Activated effector memory CD4-positive, alpha-beta T cell treated with Interleukin-2 at 50 U/mL for 16 hours (primary cell): Measurements from ENCODE around the gene HS6ST3.

ENCODE experiments used
- DNase-seq: peaks from one replicate; pipeline ENCODE4 v3.0.0-alpha.2; 2020

HS6ST3 gene

DNA sequence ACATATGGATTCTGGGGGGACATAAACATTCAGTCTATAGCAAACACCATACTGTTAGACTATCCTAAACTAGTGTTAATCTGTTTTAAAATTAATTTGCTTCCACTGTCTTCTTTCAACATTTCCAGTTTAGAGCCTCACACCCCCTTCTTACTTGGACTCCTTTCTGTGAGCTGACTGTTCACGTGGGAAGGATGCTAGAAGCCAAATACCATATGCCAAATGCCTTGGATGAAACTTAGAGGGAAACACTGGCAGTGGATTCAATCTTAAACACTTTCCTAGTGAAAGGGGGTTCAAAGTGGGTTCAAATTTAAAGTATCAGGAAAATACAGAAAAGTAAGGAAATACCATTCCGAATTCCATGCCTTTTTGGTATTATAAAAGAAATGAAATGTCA lies 113.6 kb downstream of the HS6ST3 start:
- DNase-seq, result no peak

DNA sequence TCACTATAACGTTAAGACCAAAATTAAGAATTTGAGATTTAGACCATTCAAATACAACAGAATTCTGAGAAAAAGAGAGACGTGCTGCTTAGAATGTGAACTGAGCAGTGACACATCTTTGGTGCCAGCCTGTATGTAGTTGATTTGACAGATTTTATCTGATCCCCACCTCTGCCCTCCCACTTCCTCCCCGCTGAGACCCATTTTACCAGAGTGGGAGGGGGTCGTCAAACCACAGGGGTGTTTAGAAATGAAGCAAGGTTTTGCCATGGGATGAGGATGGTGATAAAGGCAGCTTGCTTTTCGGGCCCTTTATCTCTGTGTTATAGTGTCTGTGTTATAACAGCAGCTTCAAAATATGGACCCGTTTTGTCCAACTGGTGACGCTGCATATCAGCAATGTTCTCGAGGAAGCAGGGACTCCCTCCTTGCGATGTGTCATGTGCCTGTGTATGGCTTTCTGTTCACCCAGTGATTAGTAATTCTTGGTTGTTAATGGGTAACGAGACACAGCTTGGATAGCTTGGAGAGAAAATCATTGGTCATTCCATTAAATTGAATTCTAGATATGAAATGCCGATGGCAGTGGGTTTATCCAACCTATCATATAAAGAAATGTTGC lies 125.0 kb downstream of the HS6ST3 start:
- no peak for DNase-seq

DNA sequence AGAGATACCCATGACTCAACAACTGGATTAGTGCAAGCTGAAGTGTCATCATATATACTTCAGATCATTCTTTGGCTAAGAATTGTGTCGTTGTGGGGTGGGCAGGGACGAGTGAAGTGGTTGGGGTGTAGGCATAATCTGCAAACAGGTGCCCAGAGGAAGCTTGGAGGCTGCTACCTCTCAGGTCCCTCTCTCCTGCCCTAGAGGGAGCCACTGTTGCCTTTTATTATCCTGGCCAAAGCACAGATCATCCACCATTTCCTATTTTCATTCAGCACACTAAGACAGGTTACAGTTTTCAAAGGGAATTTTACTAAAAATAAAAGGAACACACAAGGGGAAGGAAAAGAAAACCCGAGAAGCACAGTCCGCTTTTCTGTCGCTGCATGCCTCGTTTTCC lies 126.6 kb downstream of the HS6ST3 start:
- no peak for DNase-seq

DNA sequence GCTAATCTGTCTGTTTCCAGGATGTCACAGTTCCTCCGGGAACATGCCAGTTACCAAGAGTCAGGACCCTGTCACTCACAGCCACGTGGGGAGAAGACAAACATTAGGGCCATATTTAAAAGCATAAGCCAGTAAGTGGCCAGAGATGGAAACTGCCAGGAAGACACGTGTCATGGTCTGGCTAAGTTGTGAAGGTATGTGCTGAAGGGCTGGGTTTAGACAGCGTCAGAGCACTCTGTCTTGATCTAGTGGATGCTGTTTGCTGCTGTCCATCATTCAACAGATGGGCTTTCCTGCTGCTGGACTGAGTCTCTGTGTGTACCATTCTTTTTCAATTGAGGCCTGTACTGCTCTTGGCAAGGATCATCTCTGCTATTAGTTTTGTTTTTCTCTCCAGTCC lies 128.6 kb downstream of the HS6ST3 start:
- DNase-seq, result no peak

DNA sequence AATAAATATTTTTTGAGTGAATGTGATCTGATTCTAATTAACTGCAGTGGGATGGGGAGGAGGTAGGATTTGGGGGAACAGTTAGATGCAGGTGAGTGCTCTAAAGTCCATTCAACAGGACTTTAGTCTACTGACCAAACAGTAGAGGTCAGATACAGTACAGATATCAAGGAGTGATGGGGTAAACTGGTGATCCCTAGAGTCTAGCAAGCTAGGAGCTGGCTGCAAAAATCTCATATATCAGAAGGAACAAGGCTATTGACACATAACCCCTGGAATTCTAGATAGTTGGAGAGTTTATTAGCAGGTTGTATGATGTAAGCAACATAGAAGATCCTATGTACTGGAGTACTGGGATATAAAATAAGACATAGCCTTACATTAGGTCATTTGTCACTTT lies 131.6 kb downstream of the HS6ST3 start:
- no peak for DNase-seq

DNA sequence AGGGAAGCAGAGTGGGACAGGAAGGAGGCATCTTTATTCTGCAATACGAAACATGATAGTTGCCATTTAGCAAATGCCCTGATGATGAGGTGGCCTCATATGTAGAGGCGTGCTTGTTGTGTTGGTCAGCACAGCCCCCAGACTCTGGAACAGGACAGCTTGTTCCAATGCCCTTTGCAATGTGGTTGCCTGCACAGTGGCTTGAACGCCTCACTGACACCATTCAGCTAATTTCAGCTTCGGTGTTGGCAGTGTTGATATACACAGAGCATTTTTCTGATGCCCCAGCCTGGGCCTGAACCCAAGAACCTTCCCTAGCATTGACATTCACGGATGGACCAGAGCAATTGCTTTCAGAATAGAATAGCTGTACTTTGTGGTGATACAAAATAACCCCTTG lies 133.3 kb downstream of the HS6ST3 start:
- DNase-seq, result no peak

DNA sequence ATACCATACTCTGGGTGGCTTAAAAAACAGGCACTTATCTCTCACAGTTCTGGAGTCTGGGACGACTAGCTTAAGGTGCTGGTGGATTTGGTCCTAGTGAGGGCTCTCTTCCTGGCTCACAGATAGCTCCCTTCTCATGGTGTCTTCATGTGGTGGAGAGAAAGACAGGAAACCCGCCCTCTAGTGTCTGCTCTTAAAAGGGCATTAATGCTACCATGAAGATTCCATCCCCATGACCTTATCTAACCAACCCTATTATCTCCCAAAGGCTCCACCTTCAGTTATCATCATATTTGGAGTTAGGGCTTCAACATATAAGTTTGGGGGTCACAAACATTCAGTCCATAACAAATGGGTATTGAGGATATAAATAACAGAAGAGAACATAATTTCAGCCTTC lies 139.4 kb downstream of the HS6ST3 start:
- DNase-seq, result no peak

DNA sequence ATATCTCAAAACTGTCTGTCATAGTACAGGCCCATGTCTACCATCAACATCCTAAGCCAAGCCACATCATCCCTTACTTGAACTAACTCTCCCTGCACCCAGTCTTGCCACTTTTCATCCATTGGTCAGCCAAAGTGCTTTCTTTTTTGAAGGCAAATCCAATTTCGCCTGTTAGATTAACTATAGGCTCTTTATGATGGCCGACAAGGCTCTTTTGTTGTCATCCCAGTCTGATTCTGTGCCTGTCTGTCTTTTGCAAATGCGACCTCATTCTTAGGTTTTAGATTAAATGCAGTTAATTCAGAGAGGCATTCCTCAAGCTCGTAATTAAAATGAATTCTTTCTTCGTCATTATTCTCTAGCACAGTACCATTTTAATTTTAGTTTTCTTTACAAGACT lies 148.3 kb downstream of the HS6ST3 start:
- no peak for DNase-seq

DNA sequence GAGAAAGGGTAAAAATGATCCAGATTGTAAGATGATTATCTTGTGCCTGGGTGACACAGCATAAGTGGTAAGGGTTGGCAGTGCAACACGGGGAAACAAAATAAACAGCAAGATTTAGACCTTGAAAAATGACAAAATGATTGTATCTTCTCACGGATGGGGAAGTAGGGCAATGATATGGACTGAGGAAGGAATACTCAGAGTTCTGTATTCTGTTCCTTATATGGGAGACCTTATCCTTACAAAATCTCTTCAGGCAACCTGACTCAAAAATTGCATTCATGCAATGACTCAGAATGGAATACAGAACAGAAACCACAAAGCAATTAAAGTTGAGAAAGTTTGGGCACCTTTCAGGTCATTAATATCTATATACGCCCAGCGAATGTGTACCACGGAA lies 149.0 kb downstream of the HS6ST3 start:
- DNase-seq, result no peak

DNA sequence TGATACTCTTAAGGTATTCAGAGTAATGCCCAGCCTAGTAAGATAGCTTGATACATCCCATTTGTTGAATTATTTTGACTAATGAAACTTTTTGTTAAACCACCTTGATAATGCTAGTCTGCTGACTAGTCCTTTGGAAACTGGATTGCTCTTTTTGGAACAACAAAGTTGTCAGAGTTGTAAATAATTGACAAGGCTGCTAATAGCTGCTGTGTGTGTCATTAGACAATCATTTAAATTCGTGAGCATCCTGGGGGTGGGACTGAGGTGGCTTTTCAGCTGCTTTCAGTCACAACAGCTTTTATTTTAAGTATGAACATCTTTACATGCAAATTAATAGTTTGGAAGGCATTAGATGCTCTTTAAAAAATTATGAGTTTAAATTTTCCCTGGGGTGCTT lies 153.5 kb downstream of the HS6ST3 start:
- DNase-seq, result no peak

DNA sequence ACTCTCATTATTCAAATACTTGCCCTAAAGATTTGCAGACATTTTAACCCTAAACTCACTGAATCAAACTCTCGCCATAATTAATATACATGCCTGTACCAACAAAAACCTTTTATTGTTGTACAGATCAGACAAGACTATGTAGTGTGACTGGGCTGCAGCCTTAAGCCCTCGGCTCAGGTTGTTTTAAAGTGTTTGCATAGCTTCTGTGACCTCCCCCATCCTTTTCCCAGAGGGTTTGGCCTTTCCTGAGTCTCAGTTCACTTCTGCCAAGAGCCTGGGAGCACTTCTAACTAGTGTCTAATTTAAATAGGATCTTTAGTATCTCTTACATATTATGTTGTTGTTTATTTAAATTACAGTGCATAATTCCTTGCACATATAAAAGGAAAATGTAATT lies 158.2 kb downstream of the HS6ST3 start:
- DNase-seq, result no peak

DNA sequence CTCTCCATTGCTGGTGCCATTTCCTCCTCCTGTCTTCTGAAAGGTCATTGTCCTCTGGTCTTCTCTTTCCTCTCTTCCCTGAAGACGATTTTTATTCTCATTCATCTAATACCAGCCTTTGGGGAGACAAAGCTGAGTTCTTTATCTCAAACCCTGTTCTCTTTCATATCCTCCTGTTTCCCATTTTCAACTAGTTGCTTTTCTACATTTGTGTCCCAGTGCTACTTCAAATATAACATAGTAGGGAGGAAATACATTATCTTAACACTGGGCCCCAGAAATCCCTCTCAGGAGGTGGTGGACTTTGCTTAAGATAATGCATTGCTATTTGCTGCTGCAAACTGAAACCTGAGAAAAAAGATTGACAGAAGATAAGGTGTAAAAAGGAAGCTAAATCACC lies 159.1 kb downstream of the HS6ST3 start:
- DNase-seq, result no peak

DNA sequence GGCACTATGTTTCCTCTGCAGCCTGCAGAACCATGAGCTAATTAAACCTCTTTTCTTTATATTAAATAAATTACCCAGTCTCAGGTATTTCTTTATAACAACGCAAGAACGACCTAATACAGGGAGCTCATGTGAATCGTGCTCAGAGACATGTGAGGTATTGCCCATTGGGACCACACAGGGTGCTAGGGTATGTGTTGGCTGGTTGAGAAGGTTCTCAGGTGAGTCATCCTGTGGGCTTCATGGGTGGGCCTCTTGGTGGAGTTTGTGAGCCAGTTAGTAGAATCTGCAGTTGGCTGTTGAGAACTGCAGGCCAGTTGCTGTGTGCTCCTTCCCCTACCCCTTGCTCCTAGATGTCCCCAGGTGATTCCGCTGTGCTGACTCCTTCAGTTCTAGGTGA lies 163.0 kb downstream of the HS6ST3 start:
- no peak for DNase-seq

DNA sequence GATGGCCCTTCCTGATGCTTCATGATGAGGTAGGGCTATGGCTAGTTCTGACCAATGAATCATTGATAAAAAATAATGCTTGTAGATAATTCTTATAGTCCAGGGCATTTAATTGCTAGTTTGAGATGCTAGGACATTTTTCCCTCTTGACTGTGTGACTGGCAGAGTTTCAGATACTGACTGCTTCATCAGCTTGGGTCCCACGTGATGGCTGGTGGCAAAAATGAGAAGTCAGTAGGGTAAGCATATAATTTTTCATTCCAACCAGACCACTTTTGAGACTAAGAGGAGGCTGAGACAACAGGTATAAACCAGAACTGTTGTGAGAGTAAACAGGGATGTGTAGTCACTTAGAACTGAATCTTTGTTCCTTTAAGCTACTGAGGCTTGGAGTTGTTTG lies 183.3 kb downstream of the HS6ST3 start:
- DNase-seq, result no peak

DNA sequence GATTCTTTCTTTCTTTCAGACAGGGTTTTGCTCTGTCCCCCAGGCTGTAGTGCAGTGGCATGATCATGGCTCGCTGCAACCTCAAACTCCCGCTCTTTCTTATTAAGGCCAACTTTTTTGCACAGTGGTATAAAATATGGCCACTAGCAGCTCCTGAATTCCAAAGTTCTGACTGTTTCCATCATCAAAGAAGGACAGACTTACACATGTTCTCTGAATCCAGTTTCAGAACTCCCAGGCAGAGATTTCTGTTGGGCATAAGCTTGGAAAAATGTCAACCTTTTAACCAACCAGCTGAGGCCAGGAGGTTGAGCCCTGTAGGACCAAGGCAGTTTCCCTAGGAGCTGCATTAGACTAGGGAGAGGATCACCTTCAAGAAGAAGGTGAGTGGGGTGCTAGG lies 184.1 kb downstream of the HS6ST3 start:
- no peak for DNase-seq

DNA sequence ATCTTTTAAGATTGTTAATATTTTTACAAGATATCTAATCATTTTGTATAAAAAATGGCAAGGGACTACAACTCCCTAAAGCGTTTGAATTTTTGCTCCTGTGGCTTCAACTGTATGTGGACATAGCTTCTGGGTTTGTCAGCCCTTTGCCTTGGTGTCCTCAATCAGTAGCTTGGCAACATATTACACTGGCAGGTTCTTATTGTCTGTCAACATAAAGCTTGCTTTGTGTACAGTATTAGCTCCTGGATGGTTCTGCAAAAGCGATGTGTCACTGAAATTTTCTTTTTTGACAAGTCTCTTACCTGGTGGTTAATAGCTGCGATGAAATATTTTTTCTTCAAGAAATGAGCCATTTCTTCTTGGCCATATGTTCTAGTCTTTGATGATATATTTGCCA lies 190.0 kb downstream of the HS6ST3 start:
- DNase-seq, result no peak

DNA sequence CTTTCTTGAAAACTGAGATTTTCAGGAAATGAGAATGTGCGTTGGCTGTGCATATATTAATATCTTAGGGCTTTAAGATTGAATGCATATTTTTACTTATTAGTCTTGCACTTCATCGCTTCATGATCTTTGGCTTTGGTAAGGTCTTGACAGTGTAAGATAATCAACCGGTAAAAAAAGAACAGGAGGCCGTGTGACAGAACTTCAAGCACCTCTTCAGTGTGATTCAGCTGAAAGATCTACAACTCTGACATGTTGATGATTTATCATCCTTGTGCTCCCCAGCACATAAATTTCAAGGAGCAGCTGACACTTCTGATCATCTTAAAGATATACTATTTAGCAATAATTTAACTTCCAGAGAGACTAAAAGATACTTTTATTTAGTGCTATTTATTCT lies 195.1 kb downstream of the HS6ST3 start:
- DNase-seq, result no peak

DNA sequence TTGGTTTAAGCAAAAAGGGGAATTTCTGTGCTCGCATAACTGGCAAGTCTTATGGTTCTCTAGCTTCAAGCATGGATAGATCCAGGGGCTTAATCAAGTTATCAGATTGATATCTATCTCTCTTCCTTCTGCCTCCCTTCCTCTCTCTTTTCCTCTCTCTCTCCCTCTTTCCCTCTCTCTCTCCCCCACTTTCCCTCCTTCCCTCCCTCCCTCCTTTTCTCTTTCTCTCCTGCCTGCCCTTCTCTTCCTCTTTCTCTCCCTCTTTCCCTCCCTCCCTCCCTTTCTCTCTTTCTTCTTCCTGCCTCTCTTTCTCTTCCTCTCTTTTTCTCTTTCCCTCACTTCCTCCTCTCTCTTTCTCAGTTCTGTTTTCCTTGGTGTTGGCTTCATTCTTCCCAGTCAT lies 195.8 kb downstream of the HS6ST3 start:
- DNase-seq, result no peak

DNA sequence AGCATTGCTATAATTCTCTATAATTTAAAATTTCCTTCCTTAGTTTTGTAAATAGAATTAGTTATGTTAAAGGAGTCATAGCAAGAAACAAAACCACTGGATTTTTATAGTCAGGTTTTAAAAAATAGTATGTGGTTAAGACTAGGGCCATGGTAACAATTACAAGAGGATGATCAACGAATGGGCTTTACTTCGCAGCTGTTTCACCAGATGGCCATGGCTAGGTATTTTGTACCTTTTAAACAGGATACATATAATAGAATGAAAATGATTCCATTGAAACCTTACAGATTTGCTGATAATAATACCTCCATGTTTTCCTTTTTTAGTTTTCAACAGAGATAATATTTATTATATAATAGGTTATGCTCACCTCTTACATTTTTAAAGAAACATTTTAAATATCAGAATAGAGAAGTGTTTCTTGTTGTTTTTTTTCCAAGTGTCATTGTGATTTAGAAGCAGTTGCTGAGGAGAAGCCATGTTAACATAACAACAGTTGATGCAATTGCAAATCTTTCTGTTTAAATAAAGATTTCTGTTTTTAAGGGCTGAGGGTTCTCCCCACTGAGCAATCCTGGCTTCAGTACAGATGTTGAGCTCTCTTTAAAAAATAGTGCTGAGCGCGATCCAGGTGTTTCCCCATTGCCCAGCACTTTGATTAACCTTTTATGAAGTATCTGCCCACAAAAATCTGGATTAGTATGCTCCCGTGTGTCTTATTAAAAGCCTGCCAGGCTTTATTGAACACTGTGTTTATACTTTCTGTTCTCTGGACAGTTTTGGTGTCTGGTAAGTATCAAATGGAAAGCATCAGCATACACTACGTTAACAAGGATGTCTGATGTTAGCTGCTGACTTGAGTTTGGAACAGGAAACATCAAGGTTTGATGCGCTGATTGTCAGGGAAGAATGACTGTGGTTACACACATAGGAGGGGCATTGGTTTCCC lies 205.3 kb downstream of the HS6ST3 start:
- no peak for DNase-seq

DNA sequence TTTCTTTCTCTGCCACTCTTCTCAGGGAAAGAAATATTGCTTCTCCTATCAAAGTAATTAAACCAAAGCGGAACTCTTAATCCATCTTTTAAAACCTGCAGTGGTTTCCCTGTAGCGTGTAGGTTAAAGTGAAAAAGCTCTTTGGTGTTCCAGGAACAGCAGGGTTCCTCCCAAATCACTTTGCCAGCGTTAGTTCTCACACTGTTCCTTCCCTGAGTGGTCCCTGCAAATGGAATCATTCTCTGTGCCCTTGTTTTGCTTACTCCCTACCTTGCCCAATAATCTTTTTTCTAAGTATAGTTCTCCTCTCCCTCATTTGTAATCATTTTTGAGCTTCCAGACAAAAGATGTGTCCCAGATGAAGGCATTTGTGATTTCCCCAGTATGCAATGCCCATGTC lies 207.5 kb downstream of the HS6ST3 start:
- DNase-seq, result no peak

DNA sequence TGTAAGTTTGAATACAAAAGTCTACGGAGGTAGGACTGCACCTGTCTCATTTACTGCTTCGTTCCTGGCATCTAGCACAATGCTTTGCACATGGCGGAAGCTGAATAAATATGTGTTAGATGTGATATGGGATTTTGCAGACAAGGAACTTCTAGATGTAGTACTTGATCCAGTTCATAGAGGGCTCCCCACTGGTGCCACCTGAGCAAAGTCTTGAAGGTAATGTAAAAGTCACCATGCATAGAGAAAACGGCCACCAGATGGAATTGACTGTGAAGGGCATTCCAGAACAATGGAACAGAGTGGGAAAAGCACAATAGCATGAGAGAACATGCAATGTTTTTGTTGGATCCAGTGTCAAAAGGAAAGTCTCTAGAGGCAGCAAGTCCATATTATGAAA lies 209.3 kb downstream of the HS6ST3 start:
- DNase-seq, result no peak

DNA sequence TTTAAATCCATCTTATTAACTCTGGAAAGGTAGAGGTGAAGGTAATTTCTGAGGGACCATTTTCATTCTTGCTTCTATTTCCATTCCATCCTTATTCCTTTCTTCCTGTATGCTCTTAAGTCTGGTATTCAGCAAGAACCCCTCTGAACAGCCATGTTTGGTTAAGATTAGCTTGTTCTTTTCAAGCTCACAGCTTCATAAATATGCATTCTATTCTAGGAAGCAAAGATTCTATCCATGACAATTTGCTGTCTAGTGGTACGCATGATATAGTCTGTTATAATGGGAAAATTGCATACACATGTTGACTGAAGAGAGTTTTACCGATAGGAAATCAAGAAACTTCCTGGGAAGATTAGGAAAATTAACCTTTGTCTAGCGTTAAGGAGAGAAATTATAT lies 218.7 kb downstream of the HS6ST3 start:
- DNase-seq, result no peak

DNA sequence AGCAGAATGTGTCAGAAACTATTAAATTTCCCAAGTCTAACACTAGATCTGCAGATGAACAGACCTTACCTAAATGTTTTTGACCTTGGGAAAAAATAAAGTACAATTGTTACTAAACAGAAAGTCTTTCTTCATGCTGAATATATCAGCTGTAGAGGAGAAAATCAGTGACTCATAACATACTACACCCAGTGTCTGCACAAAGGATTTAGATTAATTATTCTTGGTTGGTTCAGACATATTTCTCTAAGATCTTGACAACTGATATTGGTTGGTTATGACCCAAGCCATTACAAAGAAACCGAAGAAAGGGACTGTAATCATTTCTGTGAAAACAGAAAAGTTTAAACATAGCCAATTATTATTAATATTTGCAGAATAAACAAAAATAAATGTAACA lies 225.1 kb downstream of the HS6ST3 start:
- no peak for DNase-seq

DNA sequence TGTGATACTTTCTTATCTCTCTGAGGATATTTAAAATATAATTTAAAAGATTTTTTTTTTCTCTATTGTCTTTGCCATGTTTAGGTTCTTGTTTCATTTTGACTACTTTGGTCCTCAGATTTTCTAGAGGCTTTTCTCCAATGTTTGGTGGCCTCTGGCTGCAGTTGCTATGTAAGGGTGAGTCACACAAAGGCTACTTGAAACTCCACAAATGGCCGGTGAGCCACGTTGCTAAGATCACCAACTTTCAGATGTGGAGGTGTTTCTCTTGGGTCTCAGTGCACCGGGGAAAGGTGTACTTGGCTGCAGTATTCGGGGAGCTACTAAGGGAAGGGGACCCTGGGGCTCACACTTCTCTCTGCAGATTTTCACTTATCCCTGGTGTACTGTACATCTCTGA lies 248.1 kb downstream of the HS6ST3 start:
- no peak for DNase-seq

DNA sequence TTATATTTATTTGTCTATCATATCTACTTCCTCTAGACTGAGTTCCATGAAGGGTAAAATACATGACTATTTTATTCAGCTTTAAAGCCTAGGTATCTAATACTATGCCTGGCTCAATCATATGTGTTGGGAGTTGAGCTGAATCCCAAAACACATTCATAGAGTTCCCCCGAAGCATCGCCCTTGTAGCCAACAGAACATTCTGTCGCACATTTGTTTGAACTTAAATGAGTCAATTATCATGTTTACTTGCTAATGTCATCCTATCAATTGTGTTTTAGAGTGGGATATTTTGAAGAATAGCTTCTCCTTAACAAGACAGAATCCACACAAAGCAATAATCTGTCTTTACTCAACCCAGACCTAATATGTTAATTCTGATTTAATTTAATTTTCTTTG lies 252.4 kb downstream of the HS6ST3 start:
- no peak for DNase-seq
